COR-L47 (cell line): ENCODE data around the gene RCOR1.
"Not testable (repeated sequence)": the region's sequence is repeated elsewhere in the genome, so short reads cannot be mapped to it uniquely, and the experiment has no call there.

Experiments used
- DNase-seq: peaks from one replicate; lab custom pipeline; 2025; lab: John Stamatoyannopoulos, UW

RCOR1 gene

DNA sequence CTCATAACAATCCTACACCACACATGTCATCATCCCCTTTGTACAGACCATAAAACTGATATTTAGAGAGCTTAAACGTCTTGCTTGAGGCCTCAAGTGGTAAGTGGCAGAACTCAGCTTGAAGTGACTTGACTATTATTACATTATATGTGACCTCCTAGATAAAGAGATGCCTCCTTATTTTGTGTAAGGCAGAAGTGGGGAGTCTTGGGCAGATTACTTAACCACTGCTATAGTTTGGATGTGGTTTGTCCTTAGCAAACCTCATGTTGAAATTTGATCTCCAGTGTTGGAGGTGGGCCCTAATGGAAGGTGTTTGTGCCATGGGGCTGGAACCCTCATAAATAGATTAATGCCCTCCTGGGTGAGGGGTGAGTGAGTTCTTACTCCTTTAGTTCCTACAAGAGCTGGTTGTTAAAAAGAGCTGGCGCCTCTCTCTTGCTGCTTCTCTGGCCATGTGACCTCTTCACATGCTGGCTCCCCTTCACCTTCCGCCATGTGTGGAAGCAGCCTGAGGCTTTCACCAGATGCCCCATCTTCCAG lies 37.4 kb downstream of the RCOR1 start:
- DNase-seq: no peak

DNA sequence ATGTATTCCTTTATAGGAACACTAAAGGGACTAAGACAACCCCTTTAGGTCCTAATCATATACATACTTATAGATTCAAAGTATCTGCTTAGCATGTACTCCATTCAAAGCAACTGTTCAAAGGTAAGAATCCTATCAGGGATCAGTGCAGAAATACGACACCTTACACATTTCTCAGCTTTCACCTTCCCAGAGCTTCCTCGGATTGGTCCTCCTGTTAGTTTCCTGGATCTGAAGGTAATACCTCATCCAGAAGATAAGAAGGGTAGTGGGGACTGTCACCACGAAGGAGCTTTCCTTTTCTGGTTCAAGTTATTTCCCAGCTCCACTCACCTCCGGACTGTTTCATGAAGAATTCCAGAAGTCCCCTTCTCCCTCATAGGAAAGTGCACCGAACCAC lies 38.0 kb downstream of the RCOR1 start:
- DNase-seq: no peak

DNA sequence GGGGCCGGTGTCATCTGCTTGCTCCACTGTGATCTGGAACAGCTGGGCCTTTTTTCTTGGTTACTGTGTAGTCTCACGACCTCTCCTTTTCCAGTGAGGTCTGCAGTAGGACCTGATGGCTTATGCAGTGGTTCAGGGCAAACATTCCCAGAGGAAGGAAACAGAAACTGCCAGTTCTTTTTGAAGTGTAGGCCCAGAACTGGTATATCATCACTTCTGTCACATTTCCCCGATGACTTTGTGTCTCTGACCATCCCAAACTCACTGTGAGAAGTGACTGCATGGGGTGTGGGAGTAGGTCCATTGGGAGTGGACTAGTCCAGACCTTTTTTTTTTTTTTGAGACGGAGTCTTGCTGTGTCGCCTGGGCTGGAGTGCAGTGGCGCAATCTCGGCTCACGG lies 38.4 kb downstream of the RCOR1 start:
- DNase-seq: no peak

DNA sequence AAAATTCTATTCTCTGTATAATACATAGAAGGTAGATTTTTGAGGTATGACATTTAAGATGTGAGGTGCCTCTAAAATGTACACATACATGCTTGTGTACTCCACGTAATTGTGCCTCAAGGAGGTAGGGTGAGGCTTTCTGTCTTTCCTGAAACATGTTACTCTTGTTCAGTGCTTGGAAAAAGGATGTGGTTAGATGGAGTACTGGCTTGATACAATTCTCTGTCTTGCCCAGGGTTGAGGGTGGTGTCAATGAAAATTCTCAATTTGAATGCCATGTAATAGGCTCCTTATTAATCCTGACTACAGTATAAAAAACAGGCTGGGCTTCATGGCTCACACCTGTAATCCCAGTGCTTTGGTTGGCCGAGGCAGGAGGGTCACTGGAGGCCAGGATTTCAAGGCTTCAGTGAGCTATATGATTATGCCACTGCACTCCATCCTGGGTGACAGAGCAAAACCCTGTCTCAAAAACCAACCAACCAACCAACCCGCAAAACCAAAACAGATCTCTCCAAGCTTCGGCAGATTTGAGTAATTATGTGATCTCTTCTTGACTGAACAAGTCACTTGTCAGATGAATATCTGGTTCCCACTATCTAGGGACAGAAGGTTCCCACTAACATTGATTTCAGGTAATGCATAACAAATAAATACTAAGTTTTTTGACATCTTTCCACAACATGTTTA lies 41.6 kb downstream of the RCOR1 start:
- no peak for DNase-seq

DNA sequence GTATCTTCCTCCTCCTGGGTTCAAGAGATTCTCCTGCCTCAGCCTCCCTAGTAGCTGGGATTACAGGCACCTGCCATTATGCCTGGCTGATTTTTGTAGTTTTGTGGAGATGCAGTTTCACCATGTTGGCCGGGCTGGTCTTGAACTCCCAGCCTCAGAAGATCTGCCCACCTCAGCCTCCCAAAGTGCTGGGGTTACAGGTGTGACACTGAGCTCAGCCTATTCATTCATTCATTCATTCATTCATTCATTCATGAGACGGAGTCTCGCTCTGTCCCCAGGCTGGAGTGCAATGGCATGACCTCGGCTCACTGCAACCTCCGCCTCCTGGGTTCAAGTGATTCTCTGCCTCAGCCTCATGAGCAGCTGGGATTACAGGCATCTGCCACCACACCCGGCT lies 47.2 kb downstream of the RCOR1 start:
- DNase-seq: not testable (repeated sequence)

DNA sequence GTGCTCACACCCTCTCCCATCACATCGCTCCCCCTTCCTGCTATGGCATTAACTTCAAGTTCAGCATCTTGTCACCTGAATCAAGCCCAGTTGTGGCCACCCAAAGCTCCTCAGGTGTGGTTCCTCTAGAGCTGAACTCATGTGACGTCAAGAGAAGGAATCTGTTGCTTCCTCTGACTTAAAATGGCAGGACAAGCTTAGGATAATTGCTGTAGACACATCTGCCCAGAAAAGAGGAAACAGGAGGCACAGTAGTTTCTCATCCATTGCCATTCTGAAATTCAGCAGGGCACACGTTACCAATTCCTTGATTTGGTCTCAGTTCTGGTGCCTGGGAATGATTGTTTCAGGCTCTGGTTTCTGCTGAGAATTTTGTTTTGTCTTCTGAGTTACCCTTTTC lies 52.1 kb downstream of the RCOR1 start:
- no peak for DNase-seq

DNA sequence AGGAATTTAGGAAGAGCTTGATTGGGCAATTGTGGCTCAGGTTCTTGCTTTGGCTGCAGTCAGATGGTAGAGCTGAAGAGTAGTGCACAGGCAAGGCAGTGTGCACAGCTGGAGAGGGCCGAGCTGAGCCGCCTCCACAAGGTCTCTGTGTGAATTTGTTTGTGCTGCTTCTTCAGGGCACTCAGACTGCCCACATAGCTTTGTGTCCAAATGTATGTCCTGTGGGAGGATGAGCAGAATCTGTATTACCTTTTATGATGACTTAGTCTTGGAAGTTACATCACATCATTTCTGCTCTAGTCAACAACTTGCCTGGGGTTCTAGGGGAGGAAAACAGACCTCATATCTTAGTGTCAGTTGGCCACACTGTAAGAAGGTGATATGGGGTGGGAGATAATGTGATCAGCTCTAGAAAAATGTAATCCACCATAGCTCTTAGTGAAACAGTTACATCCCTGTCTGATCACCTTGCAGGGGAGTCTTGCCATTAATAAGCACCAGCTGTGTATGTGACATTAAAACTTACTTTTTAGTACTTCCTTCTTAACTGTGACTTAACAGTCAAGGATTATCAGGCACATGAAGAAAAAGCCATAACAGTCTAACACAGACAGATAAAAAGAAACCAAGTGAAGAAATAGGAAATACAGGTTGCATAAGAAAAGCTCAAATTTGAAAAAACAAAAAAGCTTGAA lies 53.4 kb downstream of the RCOR1 start:
- no peak for DNase-seq

DNA sequence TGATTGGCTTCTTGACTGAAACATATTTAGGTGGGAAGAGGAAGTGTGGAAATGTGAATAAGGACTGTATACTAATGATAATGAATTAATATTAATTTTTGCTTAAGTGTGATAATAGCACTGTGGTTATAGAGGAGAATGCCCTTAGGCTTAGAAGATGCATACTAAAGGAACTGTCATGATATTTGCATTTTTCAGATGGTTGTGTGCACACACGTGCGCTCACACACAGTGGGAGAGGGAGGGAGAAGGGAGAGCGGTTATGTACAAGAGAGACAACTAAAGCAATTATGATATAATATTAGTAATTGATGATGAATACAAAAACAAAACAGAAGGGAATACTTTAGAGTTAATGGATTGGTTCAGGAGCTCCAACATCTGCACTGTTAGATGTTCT lies 54.2 kb downstream of the RCOR1 start:
- no peak for DNase-seq

DNA sequence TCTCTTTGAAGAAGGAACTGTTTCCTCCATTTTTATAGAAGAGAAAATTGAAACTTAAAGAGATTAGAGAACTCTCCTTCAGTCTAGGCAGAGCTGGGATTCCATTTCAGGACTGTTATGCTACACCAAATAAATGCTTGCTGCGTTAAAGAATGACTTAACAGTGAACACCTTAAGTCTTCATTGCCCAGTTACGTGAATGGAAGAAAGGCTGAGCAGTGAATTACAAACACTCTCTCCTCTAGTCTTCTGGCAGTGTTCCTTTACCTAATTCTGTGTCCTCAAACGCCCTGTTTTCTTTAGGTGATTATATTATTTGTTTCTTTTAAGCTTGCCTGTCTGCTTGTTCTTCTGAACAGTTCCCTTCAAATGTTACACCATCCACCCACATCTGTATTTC lies 59.7 kb downstream of the RCOR1 start:
- DNase-seq: no peak

DNA sequence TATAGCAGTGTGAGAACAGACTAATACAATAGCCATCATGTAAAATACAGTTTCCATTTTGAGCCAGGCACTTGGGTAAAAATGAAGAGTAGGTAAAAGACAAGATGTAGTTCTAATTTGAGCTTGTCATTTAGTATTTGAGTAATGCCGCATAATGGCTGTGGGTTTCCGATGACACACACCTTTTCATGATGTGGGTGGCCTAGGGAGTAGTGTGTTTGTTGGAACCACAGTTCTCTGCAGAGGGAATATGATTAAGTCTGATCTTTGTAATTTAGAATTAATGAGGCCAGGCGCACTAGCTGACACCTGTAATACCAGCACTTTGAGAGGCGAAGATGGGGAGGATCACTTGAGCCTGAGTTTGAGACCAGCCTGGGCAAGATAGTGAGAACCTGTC lies 61.8 kb downstream of the RCOR1 start:
- DNase-seq: no peak

DNA sequence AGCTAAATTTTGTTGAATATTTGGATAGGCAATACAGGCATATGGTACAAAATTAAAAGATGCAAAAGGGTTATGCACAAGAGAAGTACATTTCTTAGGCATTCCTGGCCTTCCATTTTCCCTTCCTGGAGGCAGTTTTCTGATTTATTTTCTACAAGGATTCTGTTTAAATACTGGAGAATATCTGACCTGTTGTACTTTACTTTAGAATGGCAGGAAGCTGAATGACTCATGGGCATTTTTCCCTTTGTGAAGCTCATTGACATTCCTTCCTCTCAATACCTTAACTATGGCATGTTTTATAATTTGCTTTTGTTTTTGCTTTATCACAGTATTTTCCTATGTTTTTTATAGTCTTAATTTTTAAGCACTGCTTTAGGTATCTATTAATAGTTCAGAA lies 62.7 kb downstream of the RCOR1 start:
- no peak for DNase-seq

DNA sequence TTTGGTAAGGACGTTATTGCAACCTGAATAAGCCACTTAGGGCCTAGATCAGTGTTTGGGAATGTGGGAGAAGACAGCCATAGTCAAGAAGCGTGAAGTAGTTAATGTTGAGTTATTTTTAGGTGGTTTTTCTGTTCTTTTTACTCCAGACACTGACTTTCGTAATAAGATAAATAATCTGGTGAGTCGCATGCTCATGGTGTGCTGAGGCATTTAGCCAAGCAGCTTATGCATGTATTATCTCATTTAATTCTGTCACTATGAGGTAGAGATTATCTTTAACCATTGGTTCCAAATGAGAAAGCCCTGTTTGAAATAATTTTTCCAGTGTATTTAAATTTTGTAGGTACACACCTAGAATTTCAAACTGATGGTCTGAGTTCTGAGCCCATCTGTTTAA lies 67.3 kb downstream of the RCOR1 start:
- no peak for DNase-seq

DNA sequence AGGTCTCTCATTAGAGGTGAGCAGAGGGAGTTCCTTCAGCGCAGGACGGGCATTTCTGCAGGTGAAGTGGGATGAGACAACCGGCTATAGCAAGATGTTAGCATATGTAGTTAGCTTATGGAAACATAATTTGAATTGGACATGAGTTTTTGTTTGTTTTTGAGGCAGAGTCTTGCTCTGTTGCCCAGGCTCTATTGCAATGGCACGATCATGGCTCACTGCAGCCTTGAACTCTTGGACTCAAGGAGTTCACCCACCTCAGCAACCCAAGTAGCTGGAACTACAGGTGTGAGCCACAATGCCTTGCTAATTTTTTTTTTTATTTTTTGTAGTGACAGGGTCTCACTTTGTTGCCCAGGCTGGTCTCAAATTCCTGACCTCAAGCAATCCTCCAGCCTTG lies 69.2 kb downstream of the RCOR1 start:
- DNase-seq: no peak

DNA sequence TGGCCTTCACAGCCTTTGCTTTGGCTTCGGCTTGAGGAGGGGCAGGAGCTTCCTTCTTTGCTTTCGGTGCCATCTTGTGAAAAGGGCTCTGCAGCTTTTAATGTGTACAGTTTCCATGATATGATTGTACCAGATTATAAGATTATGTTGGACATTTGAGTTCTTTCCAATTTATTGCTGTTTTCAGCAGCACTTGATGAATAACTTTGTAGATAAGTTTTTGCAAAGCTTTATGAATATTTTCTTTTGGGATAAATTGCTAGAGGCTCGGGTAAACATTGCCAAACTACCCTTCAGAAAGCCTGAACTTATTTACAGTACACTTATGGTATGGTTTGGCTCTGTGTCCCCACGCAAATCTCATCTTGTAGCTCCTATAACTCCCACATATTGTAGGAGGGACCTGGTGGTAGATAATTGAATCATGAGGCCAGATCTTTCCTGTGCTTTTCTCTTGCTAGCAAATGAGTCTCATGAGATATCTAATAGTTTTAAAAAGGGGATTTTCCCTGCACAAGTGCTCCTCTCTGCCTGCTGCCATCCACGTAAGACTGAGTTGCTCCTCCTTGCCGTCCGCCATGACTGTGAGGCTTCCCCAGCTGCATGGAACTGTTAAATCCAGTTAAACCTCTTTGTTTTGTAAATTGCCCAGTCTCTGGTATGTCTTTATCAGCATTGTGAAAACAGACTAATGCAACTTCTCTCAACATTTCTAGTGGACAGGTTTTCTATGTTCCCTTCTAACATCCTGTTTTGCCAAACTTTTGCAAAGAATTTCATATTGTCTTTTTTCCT lies 70.4 kb downstream of the RCOR1 start:
- no peak for DNase-seq

DNA sequence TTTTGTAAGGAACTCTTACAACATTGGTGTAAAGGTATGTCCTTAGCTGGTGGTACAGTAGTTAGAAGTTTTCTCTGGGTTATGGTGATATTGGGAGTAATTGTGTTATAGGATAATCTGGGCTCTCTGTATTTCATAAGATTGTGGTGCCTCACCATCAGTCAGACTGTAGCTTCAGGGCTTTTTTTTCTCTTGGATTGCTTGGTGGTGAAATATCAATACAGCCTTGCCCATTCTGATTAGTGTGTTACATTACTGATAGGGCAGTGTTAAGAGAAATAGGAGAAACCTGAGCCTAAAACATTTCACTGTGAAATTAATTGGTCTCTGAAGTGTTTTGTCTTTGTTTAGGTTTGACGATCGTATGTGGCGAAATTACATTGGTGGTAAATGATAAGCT lies 71.0 kb downstream of the RCOR1 start:
- no peak for DNase-seq

DNA sequence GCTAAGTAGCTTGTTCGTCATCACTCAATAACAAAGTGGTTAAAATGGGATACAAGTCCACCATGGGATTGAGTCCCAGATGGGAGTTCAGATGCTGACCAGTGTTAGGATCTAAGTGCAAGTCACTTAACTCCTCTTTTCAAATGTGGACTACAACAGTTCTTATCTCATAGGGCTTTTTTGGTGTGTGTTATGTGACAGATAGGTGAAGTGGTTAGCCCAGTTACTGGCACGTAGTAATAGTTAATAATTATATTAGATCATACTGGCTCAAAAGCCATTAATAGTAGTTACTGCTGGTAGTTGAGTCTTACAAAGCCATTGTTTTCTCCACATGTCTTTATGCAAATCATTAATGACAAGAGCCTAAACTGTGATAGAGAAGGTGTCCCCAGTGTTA lies 73.2 kb downstream of the RCOR1 start:
- no peak for DNase-seq

DNA sequence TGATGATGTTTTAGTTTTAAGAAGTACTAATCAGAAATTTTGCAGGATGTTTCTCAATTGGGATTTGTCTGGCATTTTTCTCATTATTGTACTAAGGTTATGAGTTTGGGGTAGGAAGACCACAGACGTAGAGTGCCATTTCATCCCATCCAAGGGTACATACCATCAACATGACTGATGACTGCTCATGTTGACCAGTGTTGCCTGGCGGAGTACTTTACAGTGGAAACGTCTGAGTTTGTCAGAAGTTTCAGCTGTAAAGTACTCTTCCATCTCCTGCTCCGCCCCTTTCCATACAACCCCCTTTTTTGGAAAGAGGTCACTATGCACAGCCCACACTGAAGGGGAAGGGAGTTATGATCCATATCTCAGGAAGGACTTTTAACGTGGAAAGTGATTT lies 74.2 kb downstream of the RCOR1 start:
- no peak for DNase-seq

DNA sequence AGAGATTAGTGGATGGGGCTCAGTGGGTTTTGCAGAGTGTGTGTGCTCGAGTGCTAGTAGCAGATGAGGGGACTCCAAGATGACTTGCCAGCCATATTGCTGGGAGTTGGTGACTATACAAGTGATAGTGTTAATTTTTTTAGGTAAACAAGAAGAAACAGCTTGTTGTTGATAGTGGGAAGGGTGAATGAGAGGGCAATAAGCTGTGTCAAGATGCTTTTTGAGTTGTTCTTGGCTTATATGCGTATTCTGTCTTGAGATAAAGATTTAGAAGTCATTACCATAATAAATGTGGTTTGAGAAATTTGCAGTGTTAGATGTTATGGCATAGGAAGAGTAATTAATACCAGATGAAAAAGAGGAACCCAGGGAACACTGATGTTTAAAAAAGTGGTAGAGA lies 75.3 kb downstream of the RCOR1 start:
- DNase-seq: no peak

DNA sequence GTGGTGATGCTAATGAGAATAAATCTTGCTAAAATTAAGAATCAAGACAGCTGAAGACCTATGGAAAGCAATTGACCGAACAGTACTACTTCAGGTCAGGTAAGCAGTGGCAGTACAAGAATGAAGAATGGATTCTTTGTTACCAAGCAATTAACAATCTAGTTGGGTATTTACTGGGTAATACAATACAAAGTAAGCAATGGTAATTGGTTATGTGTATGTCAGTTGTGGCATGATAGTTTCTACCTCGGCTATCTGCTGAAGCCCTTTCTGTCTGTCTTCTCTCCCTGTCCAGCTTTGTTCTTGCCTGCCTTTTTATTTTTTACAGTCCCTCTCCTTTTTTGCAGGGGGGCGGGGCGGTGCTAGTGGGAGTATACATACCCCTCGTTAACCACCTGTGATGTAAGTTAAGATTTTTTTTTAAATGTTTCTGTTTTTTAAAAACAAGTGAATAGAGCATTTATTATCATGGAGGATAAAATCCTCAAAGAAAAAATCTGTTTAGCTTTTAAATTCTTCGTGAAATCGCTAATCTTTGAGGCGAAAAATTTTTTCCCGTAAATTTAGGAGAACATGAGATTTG lies 75.9 kb downstream of the RCOR1 start:
- peak; percentile 53 for DNase-seq

DNA sequence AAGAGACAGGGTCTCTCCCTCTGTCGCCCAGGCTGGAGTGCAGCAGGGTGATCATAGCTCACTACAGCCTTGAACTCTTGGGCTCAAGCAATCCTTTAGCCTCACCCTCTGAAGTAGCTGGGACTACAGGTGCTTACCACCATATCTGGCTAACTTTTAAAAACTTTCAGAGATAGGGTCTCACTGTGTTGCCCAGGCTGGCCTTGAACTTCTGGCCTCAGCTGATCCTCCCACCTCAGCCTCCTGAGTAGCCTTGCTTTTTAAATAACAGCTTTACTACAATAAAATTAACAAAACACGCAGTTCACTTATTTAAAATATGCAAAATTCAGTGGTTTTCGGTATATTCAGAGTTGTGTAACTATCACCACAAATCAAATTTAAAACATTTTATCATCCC lies 79.0 kb downstream of the RCOR1 start:
- DNase-seq: no peak

DNA sequence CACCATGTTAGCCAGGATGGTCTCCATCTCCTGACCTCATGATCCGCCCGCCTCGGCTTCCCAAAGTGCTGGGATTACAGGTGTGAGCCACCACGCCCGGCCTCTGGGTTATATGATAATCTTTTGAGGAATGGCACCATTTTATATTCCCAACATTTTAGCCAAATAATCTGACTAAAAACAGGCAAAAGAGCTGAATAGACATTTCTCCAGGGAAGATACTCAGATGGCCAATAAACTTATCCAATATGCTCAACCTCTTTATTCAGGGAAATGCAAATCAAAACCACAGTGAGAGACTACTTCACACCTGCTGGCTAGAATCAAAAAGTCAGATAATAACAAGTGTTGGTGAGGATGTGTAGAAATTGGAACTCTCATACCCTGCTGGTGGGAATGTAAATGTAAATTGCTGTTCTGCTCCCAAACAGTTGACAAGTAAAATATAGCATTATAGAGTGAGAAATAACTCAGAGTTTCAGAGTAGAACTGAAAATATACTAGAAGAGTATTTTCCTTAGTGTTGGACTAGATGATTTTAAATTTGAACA lies 80.0 kb downstream of the RCOR1 start:
- no peak for DNase-seq

DNA sequence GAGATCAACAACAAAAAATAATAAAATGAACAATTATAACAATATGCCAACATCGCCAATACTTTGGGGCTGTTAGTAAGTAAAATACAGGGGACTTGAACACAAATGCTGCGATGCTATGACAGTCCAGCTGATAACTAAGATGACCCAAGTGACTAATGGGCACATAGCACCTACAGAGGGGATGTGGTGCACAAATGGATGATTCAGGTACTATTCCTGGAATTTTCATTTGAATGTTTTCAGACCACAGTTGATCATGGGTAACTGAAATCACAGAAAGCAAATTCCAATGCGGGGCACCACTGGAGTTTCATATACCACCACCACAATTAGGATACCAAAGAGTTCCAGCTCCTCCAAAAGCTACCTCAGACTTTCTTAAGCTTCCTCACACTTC lies 82.9 kb downstream of the RCOR1 start:
- no peak for DNase-seq
